Coronary artery (tissue), 2 donors: ENCODE measurements around the gene NDRG3.
"Not testable (repeated sequence)": the region's sequence is repeated elsewhere in the genome, so short reads cannot be mapped to it uniquely, and the experiment has no call there.

Experiments
- DNase-seq: peaks from one replicate; pipeline ENCODE4 v3.0.0-alpha.2; 2017; ENCODE audit warnings: low spot score
- H3K27ac ChIP-seq, 2 donors: fragments of 200-600 bp; sonication (generic); one replicate each; pipeline ENCODE4 v1.5.1; 2016 to 2019
- H3K4me3 ChIP-seq: fragments of 200-600 bp; sonication (generic); 2 replicates; pipeline ENCODE4 v1.5.1; 2016; ENCODE audit warnings: mild to moderate bottlenecking, moderate library complexity
- TF ChIP-seq, protein P1 (sequence below): fragments of 200-600 bp; sonication (generic); IDR thresholded peaks from one replicate; pipeline ENCODE4 v1.5.1; 2019; ENCODE audit warnings: antibody characterized with exemption

Gene NDRG3

DNA sequence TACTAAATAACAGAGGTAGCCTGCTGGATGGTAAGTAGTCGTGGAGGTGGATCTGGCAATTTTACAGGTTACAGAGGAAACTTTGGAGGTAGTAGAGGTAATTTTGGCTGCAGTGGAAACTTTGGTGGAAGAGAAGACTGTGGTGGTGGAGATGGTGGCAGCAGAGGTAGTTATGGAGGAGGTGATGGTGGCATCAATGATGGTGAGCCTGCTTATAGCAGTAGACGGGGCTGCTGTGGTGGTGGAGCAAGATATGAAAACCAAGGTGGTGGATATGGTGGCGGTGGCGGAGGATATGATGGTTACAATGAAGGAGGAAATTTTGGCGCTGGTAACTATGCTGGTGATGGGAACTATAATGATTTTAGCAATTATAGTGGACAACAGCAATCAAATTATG lies 125.0 kb downstream of the NDRG3 start:
- TF ChIP-seq, protein P1, sequence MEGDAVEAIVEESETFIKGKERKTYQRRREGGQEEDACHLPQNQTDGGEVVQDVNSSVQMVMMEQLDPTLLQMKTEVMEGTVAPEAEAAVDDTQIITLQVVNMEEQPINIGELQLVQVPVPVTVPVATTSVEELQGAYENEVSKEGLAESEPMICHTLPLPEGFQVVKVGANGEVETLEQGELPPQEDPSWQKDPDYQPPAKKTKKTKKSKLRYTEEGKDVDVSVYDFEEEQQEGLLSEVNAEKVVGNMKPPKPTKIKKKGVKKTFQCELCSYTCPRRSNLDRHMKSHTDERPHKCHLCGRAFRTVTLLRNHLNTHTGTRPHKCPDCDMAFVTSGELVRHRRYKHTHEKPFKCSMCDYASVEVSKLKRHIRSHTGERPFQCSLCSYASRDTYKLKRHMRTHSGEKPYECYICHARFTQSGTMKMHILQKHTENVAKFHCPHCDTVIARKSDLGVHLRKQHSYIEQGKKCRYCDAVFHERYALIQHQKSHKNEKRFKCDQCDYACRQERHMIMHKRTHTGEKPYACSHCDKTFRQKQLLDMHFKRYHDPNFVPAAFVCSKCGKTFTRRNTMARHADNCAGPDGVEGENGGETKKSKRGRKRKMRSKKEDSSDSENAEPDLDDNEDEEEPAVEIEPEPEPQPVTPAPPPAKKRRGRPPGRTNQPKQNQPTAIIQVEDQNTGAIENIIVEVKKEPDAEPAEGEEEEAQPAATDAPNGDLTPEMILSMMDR = no peak
- no peak overlapping the region for H3K4me3 ChIP-seq
- no peak for DNase-seq
- no peak overlapping the region for H3K27ac ChIP-seq

DNA sequence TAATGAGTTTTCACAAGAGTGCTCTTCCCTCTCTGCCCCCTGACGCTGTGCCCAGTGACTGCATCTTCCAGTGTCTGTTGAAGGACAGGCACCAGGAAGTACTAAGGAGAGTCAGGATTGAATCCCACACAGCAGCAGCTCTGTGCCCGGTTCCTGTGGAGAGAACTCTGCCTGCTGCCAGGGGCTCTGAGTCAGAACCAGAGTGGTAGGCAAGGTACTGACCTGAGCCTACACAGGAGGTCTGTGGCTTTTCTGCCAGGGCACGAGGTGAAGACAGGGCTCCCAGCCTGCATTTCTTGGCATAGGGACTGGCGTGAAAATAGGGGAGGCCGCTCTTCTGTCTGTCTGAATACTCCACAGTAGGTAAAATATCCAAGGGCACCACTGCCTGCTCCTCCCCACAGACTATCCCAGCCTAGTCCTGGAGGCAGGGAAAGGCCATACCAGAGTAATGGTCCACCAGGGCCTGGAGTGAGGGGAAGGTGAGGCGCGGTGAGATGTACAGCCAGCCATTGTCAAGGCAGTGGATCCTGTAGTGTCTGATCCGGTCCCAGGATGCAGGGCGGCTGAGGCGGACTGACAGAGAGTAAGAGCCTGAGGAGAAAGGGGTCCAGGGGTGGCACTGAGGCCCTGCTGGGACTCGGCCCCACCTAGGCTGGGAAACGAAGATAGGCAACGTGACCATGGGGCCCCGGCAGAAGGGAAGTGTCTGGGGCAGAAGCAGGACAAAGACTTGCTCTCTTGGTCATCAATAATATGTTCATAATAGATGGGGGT lies 130.9 kb downstream of the NDRG3 start:
- no peak overlapping the region for H3K4me3 ChIP-seq
- TF ChIP-seq, protein P1 = no peak
- no peak for DNase-seq
- no peak overlapping the region for H3K27ac ChIP-seq

DNA sequence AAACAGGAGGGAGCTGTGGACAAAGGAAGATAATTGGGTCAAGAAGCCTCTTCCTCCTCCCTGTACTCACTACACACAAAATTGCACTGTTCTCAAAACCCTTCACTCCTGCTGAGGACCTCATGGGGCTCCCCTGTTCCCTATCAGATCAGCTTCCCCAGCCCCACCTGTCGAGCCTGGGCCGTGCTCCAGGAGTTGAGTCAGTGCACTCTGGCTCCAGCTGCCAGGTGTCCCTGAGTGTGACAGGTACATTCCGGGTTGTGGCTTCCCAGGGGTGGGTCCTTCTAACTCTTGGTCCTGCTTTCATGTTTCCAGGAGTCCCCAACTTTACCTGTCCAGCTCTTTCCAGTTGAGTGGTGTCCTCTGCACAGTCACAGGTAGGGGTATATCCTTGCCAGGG lies 131.9 kb downstream of the NDRG3 start:
- no peak overlapping the region for H3K27ac ChIP-seq
- TF ChIP-seq, protein P1 = no peak
- no peak overlapping the region for H3K4me3 ChIP-seq
- DNase-seq = no peak

DNA sequence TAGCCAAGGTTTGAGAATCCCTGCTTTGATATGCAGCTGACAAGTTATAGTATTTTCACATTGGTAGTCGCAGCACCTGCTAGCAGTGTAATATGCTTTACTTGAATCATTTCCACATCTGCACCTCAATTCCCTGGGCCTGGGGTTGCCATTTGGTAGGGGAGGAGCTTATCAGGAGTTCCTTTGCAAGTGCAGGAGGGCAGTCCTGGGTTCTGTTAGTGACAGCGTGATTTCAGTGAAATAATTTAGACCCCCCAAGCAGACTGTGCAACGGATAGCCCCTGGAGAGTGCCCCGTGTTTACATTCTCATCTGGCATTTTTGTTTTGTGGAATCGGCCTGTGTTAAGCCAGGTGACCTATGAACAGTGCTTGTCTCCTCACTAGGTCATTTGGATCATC lies 134.3 kb downstream of the NDRG3 start:
- no peak for DNase-seq
- TF ChIP-seq, protein P1 = no peak
- no peak overlapping the region for H3K4me3 ChIP-seq
- no peak overlapping the region for H3K27ac ChIP-seq

DNA sequence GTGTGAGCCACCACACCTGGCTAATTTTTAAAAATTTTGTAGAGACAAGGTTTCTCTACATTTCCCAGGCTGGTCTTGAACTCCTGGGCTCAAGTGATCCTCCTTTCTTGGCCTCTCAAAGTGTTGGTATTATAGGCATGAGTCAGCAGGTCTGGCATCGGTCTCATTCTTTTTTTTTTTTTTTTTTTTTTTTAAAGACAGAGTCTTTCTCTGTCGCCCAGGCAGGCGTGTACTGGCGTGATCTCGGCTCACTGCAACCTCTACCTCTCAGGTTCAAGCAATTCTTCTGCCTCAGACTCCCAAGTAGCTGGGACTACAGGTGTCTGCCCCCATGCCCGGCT lies 137.5 kb downstream of the NDRG3 start:
- not testable (repeated sequence) for DNase-seq, H3K27ac ChIP-seq, H3K4me3 ChIP-seq

DNA sequence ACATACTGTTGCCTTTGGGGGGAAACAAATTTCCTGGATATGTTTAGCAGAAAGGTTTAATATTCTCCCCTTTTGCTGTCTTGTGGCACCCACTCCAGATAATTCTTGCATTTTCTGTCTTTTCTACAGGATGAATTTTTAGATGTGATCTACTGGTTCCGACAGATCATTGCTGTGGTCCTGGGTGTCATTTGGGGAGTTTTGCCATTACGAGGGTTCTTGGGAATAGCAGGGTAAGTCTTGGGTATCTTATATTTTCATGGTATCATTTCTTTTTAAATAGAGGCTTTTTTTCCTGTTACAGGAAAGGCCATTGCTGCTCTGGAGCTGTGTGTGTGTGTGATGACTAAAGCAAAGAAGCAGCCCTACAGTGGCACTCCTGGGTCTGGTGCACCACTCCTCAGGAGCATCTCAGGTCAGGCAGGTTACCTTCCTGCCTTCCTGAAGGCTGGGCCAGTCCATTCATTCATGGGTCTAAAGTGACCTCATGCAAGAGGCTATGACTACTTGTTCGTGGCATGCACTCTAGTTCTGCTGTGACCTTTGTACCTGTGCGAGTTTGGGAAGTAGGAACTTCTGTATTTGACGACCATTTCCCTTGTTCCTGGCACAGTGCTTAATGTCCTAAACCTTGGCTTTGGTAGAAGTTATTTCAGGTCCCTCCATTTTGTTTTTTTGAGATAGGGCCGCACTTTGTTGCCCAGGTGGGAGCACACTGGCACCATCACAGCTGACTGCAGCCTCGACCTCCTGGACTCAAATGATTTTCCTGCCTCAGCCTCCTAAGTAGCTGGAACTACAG lies 138.1 kb downstream of the NDRG3 start:
- no peak overlapping the region for H3K4me3 ChIP-seq
- H3K27ac ChIP-seq = no peak overlapping the region
- no peak for DNase-seq
- TF ChIP-seq, protein P1 = no peak

DNA sequence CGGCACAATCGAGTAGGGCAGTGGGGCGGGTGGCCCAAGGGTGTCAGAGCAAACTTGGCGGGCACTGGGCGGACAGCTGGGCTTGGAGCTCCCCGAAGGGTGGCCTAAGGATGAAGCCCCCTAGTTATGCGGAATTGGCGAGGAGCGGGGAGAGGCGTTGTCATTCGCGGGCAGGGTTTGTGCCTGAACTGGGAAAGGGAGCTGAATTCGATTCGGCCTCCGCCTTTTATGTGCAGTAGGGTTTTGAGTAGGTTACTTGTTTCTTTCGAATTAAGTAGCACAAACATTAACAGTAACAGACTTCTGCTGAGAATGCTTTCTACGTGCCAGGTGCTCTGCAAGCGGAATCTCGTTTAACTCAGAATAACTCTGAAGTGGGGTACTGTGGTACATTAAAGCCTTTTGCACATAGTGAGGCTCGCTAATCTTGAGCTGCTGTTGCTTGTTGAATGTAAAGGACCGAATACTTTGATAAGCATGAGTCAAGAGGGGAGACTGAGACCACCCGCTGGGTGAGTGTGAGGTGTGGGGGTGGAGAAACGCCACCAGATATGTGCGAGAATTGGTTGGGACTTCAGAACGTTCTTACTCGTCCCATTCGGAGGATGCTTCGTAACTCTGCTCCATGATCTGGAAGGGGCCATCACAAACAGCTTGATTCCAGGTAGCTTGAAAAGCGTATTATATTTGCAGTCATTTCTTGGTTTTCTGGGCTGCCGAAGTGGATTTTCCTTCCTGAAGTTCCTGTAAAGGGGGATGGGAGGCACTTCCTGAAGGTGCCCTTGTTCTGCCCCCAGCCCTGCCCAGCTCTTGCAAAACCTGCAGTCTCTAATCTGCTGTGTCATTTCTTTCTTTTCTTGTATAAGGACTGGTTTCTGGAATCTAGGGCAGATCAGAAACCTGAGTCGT lies 139.5 kb downstream of the NDRG3 start:
- peak overlapping the region; percentile 51 to 89 for H3K27ac ChIP-seq
- TF ChIP-seq, protein P1 = no peak
- no peak for DNase-seq
- peak overlapping the region; percentile 95 for H3K4me3 ChIP-seq
